Small intestine (tissue), 7 donors: Measurements from ENCODE around the gene PRICKLE2. TPM values are rescaled to one million over a fixed set of nuclear protein-coding genes. Genes with fewer than 3 reads are reported as not detected.

ENCODE experiments used
- DNase-seq, 2 donors: peaks; one replicate each; pipeline versions ENCODE4 v3.0.0 to v3.0.0-alpha.2; 2013
- FAIRE-seq: peaks from 2 replicates; lab custom pipeline; 2012; peaks lifted over from hg19 to GRCh38; lab: Jason Lieb, UNC
- H3K27ac ChIP-seq, 3 donors: one replicate each; pipeline ENCODE4 v1.5.1; 2013; ENCODE audit warnings: low read length in 2 of 3, mild to moderate bottlenecking in 2 of 3, control low read depth in 1 of 3, inconsistent platforms in 1 of 3, low read depth in 1 of 3, moderate library complexity in 1 of 3
- H3K27me3 ChIP-seq, 3 donors: one replicate each; pipeline ENCODE4 v1.6.1; 2013; ENCODE audit warnings: low read length in 3 of 3, inconsistent platforms in 1 of 3; ENCODE audit not compliant: control insufficient read depth in 3 of 3, insufficient read depth in 3 of 3
- H3K36me3 ChIP-seq, 3 donors: one replicate each; pipeline ENCODE4 v1.6.1; 2013; ENCODE audit warnings: low read length in 3 of 3, inconsistent platforms in 1 of 3, low read depth in 1 of 3, mild to moderate bottlenecking in 1 of 3, moderate library complexity in 1 of 3; ENCODE audit not compliant: control insufficient read depth in 3 of 3, insufficient read depth in 2 of 3
- H3K4me1 ChIP-seq, 3 donors: one replicate each; pipeline ENCODE4 v1.6.1; 2013; ENCODE audit warnings: low read length in 2 of 3, inconsistent platforms in 1 of 3, low read depth in 1 of 3, mild to moderate bottlenecking in 1 of 3, moderate library complexity in 1 of 3; ENCODE audit not compliant: control insufficient read depth in 3 of 3, insufficient read depth in 2 of 3
- H3K4me3 ChIP-seq, 3 donors: one replicate each; pipeline ENCODE4 v1.5.1; 2013; ENCODE audit warnings: low read length in 3 of 3, control low read depth in 1 of 3, inconsistent platforms in 1 of 3, low read depth in 1 of 3, mild to moderate bottlenecking in 1 of 3, moderate library complexity in 1 of 3
- H3K9me3 ChIP-seq, 2 donors: one replicate each; pipeline ENCODE4 v1.6.1; 2013; ENCODE audit warnings: low read depth in 1 of 2, low read length in 1 of 2; ENCODE audit not compliant: control insufficient read depth in 2 of 2, insufficient read depth in 1 of 2
- WGBS, 3 donors: extraction: QIAGEN DNeasy Blood & Tissue Kit; methylation state at CpG; one replicate each; pipeline ENCODE4 v1.1.7; 2013; 5-methylcytosine and 5-hydroxymethylcytosine counted together
- polyA plus RNA-seq, 4 donors: library from polyadenylated mRNA; stranded (reverse) in 3 of 4; unstranded in 1 of 4; fragments of 200-250 nt in 3 of 4; fragments of 120-200 nt in 1 of 4; gene quantifications; one replicate each; pipeline versions ENCODE4 v1.2.1 to v1.2.3, GENCODE V29; 2013
- donor health status: healthy with polysubstance abuse.
- donor health status: control.
- donor health status: control.
- donor health status: Bipolar disorder and iron deficiency.
- donor health status: healthy.

PRICKLE2 gene
- polyA plus RNA-seq, 4 donors = 0.54 to 3.7 (median 2.5) TPM; not detected in 1

GRCh38 chr3:64082961-64083541 is 142.2 kb downstream of the PRICKLE2 start:
- Histone ChIP-seq H3K36me3 (no peaks in the 10 kb centered on the region), H3K27me3 (no peaks in the 10 kb centered on the region), H3K4me1 (no peaks in the 10 kb centered on the region), H3K4me3 (no peak overlapping the region), H3K9me3 (peaks cover 0 to 2% of the 10 kb centered on the region in 2 donors), H3K27ac (no peak overlapping the region)
- DNase-seq = no peak
- WGBS, 3 donors = 71 to 82% (median 74%) methylated on average over 7 of the region's 7 CpGs
- FAIRE-seq = no peak

GRCh38 chr3:64082411-64082810 is 142.9 kb downstream of the PRICKLE2 start:
- Histone ChIP-seq H3K9me3 (peaks cover 0 to 2% of the 10 kb centered on the region in 2 donors), H3K27ac (no peak overlapping the region), H3K36me3 (no peaks in the 10 kb centered on the region), H3K27me3 (no peaks in the 10 kb centered on the region), H3K4me1 (no peaks in the 10 kb centered on the region), H3K4me3 (no peak overlapping the region)
- FAIRE-seq = no peak
- WGBS, 3 donors = 73 to 87% (median 83%) methylated on average over 3 of the region's 3 CpGs
- DNase-seq = no peak

GRCh38 chr3:64081235-64081630 is 144.0 kb downstream of the PRICKLE2 start:
- H3K9me3 ChIP-seq = peaks cover 0 to 2% of the 10 kb centered on the region in 2 donors
- no peak for FAIRE-seq
- WGBS, 3 donors = 83 to 89% (median 88%) methylated on average over 1 of the region's 1 CpG
- no peaks in the 10 kb centered on the region for H3K36me3 ChIP-seq
- DNase-seq = no peak
- H3K27me3 ChIP-seq = no peaks in the 10 kb centered on the region
- no peak overlapping the region for H3K4me3 ChIP-seq
- no peaks in the 10 kb centered on the region for H3K4me1 ChIP-seq
- no peak overlapping the region for H3K27ac ChIP-seq

- no peaks in the 10 kb centered on the region for H3K36me3 ChIP-seq
- WGBS, 3 donors = 72 to 85% (median 78%) methylated on average over 1 of the region's 1 CpG
- FAIRE-seq (no peak), DNase-seq (no peak)
- no peak overlapping the region for H3K27ac ChIP-seq
- no peaks in the 10 kb centered on the region for H3K27me3 ChIP-seq
- no peak overlapping the region for H3K4me3 ChIP-seq
- peaks cover 0 to 2% of the 10 kb centered on the region in 2 donors for H3K9me3 ChIP-seq
- H3K4me1 ChIP-seq = no peaks in the 10 kb centered on the region
Observed at GRCh38 chr3:64080616-64081234, 144.5 kb downstream of the PRICKLE2 start.

GRCh38 chr3:64079369-64080150 is 145.7 kb downstream of the PRICKLE2 start:
- WGBS, 3 donors = 78 to 88% (median 87%) methylated on average over 5 of the region's 5 CpGs
- H3K36me3 ChIP-seq = no peaks in the 10 kb centered on the region
- H3K27me3 ChIP-seq = no peaks in the 10 kb centered on the region
- H3K4me3 ChIP-seq = no peak overlapping the region
- H3K27ac ChIP-seq = no peak overlapping the region
- H3K9me3 ChIP-seq = no peaks in the 10 kb centered on the region
- no peaks in the 10 kb centered on the region for H3K4me1 ChIP-seq
- DNase-seq = no peak
- no peak for FAIRE-seq

- H3K27ac ChIP-seq = no peak overlapping the region
- H3K9me3 ChIP-seq = no peaks in the 10 kb centered on the region
- FAIRE-seq = no peak
- no peaks in the 10 kb centered on the region for H3K36me3 ChIP-seq
- H3K4me1 ChIP-seq = no peaks in the 10 kb centered on the region
- no peak for DNase-seq
- no peaks in the 10 kb centered on the region for H3K27me3 ChIP-seq
- H3K4me3 ChIP-seq = no peak overlapping the region
- 61 to 68% (median 65%) methylated on average over 4 of the region's 4 CpGs for WGBS, 3 donors
Observed at GRCh38 chr3:64078966-64079365, 146.3 kb downstream of the PRICKLE2 start.

- Histone ChIP-seq H3K36me3 (no peaks in the 10 kb centered on the region), H3K4me3 (no peak overlapping the region), H3K4me1 (no peaks in the 10 kb centered on the region), H3K27me3 (no peaks in the 10 kb centered on the region), H3K27ac (no peak overlapping the region), H3K9me3 (peaks cover 0 to 3% of the 10 kb centered on the region in 2 donors)
- DNase-seq (no peak), FAIRE-seq (no peak)
- WGBS, 3 donors = 89 to 95% (median 89%) methylated on average over 6 of the region's 6 CpGs
Observed at GRCh38 chr3:64074895-64075679, 150.2 kb downstream of the PRICKLE2 start.

GRCh38 chr3:64074060-64074459 is 151.2 kb downstream of the PRICKLE2 start:
- H3K27ac ChIP-seq = peak overlapping the region in 1 of 3 donors; percentile 28
- H3K4me3 ChIP-seq = no peak overlapping the region
- DNase-seq = peak in 1 of 2 donors; percentile 36
- H3K4me1 ChIP-seq = no peaks in the 10 kb centered on the region
- H3K36me3 ChIP-seq = no peaks in the 10 kb centered on the region
- 58 to 76% (median 66%) methylated on average over 3 of the region's 3 CpGs for WGBS, 3 donors
- H3K27me3 ChIP-seq = no peaks in the 10 kb centered on the region
- no peak for FAIRE-seq
- peaks cover 0 to 3% of the 10 kb centered on the region in 2 donors for H3K9me3 ChIP-seq
